ENCODE results near the gene NSA2. TPM values are rescaled to one million over a fixed set of nuclear protein-coding genes. Genes with fewer than 3 reads are reported as not detected.

NSA2 gene
- total RNA-seq, 1 experiment from 2014 or later = 108 TPM

- TF ChIP-seq EGR1 (IDR thresholded peaks at IDR 0.05; ENCODE audit: low read depth) (peak; percentile 48; the same call in 1 of the 2 replicates), ZBTB33 (IDR thresholded peaks at IDR 0.05; ENCODE audit: extremely low read depth, insufficient replicate concordance, low read length) (peak; percentile 19)
Measured at GRCh38 chr5:74766849-74767578, at the start of gene NSA2, which contains the start of gene GFM2 (continued).

- Histone ChIP-seq H3K27ac (ENCODE audit: low read depth, low read length) (no peak overlapping the region), H2AFZ (ENCODE audit: low read depth, low read length, poor library complexity, severe bottlenecking) (no peak overlapping the region), H3K79me2 (ENCODE audit: insufficient read depth, low read length) (no peaks in the 10 kb centered on the region), H3K4me1 (ENCODE audit: control insufficient read depth in 1 of 2, insufficient read depth in 2 of 2, low read length in 2 of 2) (no peaks in the 10 kb centered on the region), H4K20me1 (ENCODE audit: insufficient read depth) (no peaks in the 10 kb centered on the region), H3K9me2 (ENCODE audit: insufficient read depth) (no peaks in the 10 kb centered on the region), H3K4me2 (ENCODE audit: low read length) (no peak overlapping the region), H3K4me3 (replicated peaks in 1 of 2; ENCODE audit: low read depth in 1 of 2, low read length in 2 of 2) (no peak overlapping the region), H3K27me3 (ENCODE audit: insufficient read depth, low read length) (no peaks in the 10 kb centered on the region), H3K9ac (ENCODE audit: low read length) (no peak overlapping the region), H3K9me3 (ENCODE audit: control insufficient read depth in 1 of 2, insufficient read depth in 1 of 2, low read depth in 1 of 2, low read length in 2 of 2) (no peaks in the 10 kb centered on the region), H3K36me3 (ENCODE audit: control insufficient read depth in 1 of 2, insufficient read depth in 2 of 2, low read length in 2 of 2) (peaks cover 20 to 33% of the 10 kb centered on the region in 2 experiments)
- BruUV-seq (replicated peaks) = no TSS peak
- TF ChIP-seq RAD21 (IDR thresholded peaks at IDR 0.05; ENCODE audit: low read depth) = no peak
- TF ChIP-seq ELF1 (IDR thresholded peaks at IDR 0.05; ENCODE audit: borderline replicate concordance, low read depth) = no peak
- TF ChIP-seq TCF7L2 (IDR thresholded peaks at IDR 0.05; ENCODE audit: borderline replicate concordance, extremely low read depth, insufficient read depth, insufficient read length) = no peak
- no peak for TF ChIP-seq EGR1 (IDR thresholded peaks at IDR 0.05; ENCODE audit: low read depth)
- TF ChIP-seq ZBTB33 (IDR thresholded peaks at IDR 0.05; ENCODE audit: extremely low read depth, insufficient replicate concordance, low read length) = no peak
- TF ChIP-seq ATF3 (IDR thresholded peaks at IDR 0.05) = no peak
- TF ChIP-seq EZH2phosphoT487 (IDR thresholded peaks at IDR 0.05; ENCODE audit: borderline replicate concordance) = no peak
- TF ChIP-seq JUND (IDR thresholded peaks at IDR 0.05) = no peak
- no peak for TF ChIP-seq SRF (IDR thresholded peaks at IDR 0.05; ENCODE audit: low read depth)
- TF ChIP-seq CTCF (IDR thresholded peaks at IDR 0.05 in 2 of 3, conservative IDR thresholded peaks at IDR 0.05 in 1 of 3; ENCODE audit: borderline replicate concordance in 1 of 3, insufficient read depth in 1 of 3, low read depth in 2 of 3, low read length in 2 of 3) = no peak
- no peak for TF ChIP-seq POLR2A (IDR thresholded peaks at IDR 0.05; ENCODE audit: borderline replicate concordance, extremely low read depth, insufficient read depth, insufficient read length)
- TF ChIP-seq CBX3 (IDR thresholded peaks at IDR 0.05; ENCODE audit: low read depth) = no peak
- no peak for TF ChIP-seq EZH2 (IDR thresholded peaks at IDR 0.05)
- no peak for TF ChIP-seq FOSL1 (IDR thresholded peaks at IDR 0.05; ENCODE audit: low read depth)
- TF ChIP-seq ZNF274 (IDR thresholded peaks at IDR 0.05; ENCODE audit: low read depth, low read length) = no peak
- TF ChIP-seq MAX (IDR thresholded peaks at IDR 0.05) = no peak
- TF ChIP-seq SP1 (IDR thresholded peaks at IDR 0.05; ENCODE audit: low read depth) = no peak
- TF ChIP-seq ZFX (IDR thresholded peaks at IDR 0.05) = no peak
- TF ChIP-seq POLR2AphosphoS5 (IDR thresholded peaks at IDR 0.05; ENCODE audit: low read depth, low read length) = no peak
- ChIA-PET POLR2A (no interaction called here), CTCF (no interaction called here), RAD21 (ENCODE audit: low non-redundant PET in 1 of 2, low total read pairs in 2 of 2, uncharacterized antibody in 2 of 2, unreplicated experiment in 2 of 2) (no interaction called here)
- intact Hi-C loops (cut with micrococcal nuclease) = no loop called here
- ATAC-seq (no peak), DNase-seq (ENCODE audit: low read depth, low spot score) (no peak)
Measured at GRCh38 chr5:74717596-74717995, 49.5 kb upstream of the NSA2 start.

Measured in HCT116 (cell line).